ENCODE results near the gene RGS2.

The RGS2 gene

DNA sequence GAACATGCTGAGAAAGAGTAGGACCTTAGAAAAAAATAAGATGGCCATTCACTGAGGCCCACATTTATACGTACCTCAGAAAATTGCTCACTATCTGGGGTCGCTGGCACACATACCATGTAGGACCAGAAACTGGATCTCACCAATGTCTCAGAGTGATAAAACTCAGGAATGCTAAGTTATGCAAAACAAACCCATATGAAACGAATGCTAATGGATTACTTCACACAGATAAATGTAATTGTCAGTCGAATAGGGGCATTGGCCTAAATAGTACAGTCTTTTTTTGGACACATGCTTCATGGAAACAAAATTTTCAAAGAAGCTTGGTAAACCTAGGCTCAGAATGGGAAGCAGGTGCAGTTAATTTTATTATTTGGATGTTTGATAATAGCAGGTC, 32.6 kb upstream of the RGS2 start:
- Histone ChIP-seq H3K9me2 (replicated peaks; ENCODE audit: insufficient read depth, low read length) (no peaks in the 10 kb centered on the region), H3K27me3 (replicated peaks; ENCODE audit: insufficient read depth, low read length) (no peaks in the 10 kb centered on the region), H3F3A (ENCODE audit: insufficient read depth, low read length) (no peaks in the 10 kb centered on the region), H3K9ac (ENCODE audit: low read length) (no peak overlapping the region), H2AFZ (ENCODE audit: low read length) (no peak overlapping the region), H3K4me1 (ENCODE audit: low read length) (no peaks in the 10 kb centered on the region), H3K79me2 (ENCODE audit: low read length) (no peaks in the 10 kb centered on the region), H3K9me3 (replicated peaks; ENCODE audit: insufficient read depth, low read length) (no peaks in the 10 kb centered on the region), H3K4me2 (ENCODE audit: low read depth, low read length) (no peak overlapping the region), H3K27ac (ENCODE audit: low read length) (no peak overlapping the region), H3K4me3 (ENCODE audit: low read length) (no peak overlapping the region), H4K20me1 (ENCODE audit: insufficient read depth, low read length) (no peaks in the 10 kb centered on the region), H3K36me3 (replicated peaks; ENCODE audit: insufficient read depth, low read length) (no peaks in the 10 kb centered on the region)
- no peak for DNase-seq
- TF ChIP-seq EZH2phosphoT487 (IDR thresholded peaks at IDR 0.05; ENCODE audit: low read length) (no peak), EZH2 (optimal IDR thresholded peaks at IDR 0.05; ENCODE audit: low read depth, low read length) (no peak)
- TF ChIP-seq, protein P1, sequence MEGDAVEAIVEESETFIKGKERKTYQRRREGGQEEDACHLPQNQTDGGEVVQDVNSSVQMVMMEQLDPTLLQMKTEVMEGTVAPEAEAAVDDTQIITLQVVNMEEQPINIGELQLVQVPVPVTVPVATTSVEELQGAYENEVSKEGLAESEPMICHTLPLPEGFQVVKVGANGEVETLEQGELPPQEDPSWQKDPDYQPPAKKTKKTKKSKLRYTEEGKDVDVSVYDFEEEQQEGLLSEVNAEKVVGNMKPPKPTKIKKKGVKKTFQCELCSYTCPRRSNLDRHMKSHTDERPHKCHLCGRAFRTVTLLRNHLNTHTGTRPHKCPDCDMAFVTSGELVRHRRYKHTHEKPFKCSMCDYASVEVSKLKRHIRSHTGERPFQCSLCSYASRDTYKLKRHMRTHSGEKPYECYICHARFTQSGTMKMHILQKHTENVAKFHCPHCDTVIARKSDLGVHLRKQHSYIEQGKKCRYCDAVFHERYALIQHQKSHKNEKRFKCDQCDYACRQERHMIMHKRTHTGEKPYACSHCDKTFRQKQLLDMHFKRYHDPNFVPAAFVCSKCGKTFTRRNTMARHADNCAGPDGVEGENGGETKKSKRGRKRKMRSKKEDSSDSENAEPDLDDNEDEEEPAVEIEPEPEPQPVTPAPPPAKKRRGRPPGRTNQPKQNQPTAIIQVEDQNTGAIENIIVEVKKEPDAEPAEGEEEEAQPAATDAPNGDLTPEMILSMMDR (IDR thresholded peaks at IDR 0.05; ENCODE audit: low read length): no peak

DNA sequence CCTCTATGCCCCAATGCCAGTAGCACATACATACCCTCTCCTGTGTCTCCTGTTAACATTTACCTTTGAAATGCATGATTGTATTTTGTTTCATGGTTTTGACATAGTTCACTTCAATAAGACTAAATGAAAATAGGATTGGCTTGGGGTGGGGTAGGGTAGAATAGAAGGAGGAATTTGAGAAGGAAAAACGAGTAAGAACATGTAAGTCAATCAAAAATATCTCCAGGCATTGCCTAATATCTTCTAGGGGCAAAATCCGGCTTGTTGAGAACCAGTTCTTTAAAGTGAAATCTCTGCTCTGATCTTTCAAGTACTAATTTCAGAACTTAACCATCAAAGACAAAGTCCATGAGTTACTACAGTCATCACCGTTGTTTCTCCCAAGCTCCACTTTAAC, 31.8 kb upstream of the RGS2 start:
- H3K4me1 ChIP-seq (ENCODE audit: low read length): no peaks in the 10 kb centered on the region
- H2AFZ ChIP-seq (ENCODE audit: low read length): no peak overlapping the region
- no peak overlapping the region for H3K4me2 ChIP-seq (ENCODE audit: low read depth, low read length)
- H3K27me3 ChIP-seq (replicated peaks; ENCODE audit: insufficient read depth, low read length): no peaks in the 10 kb centered on the region
- no peak overlapping the region for H3K27ac ChIP-seq (ENCODE audit: low read length)
- no peak overlapping the region for H3K4me3 ChIP-seq (ENCODE audit: low read length)
- H3K36me3 ChIP-seq (replicated peaks; ENCODE audit: insufficient read depth, low read length): no peaks in the 10 kb centered on the region
- no peaks in the 10 kb centered on the region for H4K20me1 ChIP-seq (ENCODE audit: insufficient read depth, low read length)
- H3K9me3 ChIP-seq (replicated peaks; ENCODE audit: insufficient read depth, low read length): no peaks in the 10 kb centered on the region
- no peak for DNase-seq
- no peaks in the 10 kb centered on the region for H3K79me2 ChIP-seq (ENCODE audit: low read length)
- TF ChIP-seq, protein P1 (IDR thresholded peaks at IDR 0.05; ENCODE audit: low read length): no peak
- TF ChIP-seq EZH2phosphoT487 (IDR thresholded peaks at IDR 0.05; ENCODE audit: low read length): no peak
- TF ChIP-seq EZH2 (optimal IDR thresholded peaks at IDR 0.05; ENCODE audit: low read depth, low read length): no peak
- H3F3A ChIP-seq (ENCODE audit: insufficient read depth, low read length): no peaks in the 10 kb centered on the region
- H3K9ac ChIP-seq (ENCODE audit: low read length): no peak overlapping the region
- no peaks in the 10 kb centered on the region for H3K9me2 ChIP-seq (replicated peaks; ENCODE audit: insufficient read depth, low read length)

DNA sequence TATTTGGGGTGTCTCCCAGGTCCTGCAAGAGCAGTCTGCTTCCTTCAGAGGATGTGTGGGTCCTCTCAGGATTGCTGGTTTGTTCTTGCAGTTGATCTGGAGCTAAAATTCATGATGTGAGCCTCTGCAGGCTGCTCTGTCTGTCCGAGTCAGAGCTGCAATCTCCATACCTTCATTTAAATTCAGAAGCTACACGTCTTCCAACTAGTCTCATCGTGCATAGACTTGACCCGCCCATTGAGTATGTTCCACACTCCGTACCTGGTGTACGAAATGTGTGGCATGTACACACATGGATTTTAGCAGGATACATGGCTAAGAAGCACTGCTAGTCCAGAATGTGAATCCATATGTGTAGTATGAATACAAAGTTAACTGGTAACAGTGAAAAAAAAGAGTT, 25.0 kb upstream of the RGS2 start:
- Histone ChIP-seq H3K9me3 (replicated peaks; ENCODE audit: insufficient read depth, low read length) (no peaks in the 10 kb centered on the region), H3K4me2 (ENCODE audit: low read depth, low read length) (no peak overlapping the region), H3K9me2 (replicated peaks; ENCODE audit: insufficient read depth, low read length) (no peaks in the 10 kb centered on the region), H3K9ac (ENCODE audit: low read length) (no peak overlapping the region), H3F3A (ENCODE audit: insufficient read depth, low read length) (no peaks in the 10 kb centered on the region), H3K4me3 (ENCODE audit: low read length) (no peak overlapping the region), H3K79me2 (ENCODE audit: low read length) (no peaks in the 10 kb centered on the region), H2AFZ (ENCODE audit: low read length) (no peak overlapping the region), H3K27ac (ENCODE audit: low read length) (no peak overlapping the region), H4K20me1 (ENCODE audit: insufficient read depth, low read length) (no peaks in the 10 kb centered on the region), H3K36me3 (replicated peaks; ENCODE audit: insufficient read depth, low read length) (no peaks in the 10 kb centered on the region), H3K4me1 (ENCODE audit: low read length) (no peaks in the 10 kb centered on the region), H3K27me3 (replicated peaks; ENCODE audit: insufficient read depth, low read length) (no peaks in the 10 kb centered on the region)
- no peak for TF ChIP-seq EZH2phosphoT487 (IDR thresholded peaks at IDR 0.05; ENCODE audit: low read length)
- DNase-seq: no peak

DNA sequence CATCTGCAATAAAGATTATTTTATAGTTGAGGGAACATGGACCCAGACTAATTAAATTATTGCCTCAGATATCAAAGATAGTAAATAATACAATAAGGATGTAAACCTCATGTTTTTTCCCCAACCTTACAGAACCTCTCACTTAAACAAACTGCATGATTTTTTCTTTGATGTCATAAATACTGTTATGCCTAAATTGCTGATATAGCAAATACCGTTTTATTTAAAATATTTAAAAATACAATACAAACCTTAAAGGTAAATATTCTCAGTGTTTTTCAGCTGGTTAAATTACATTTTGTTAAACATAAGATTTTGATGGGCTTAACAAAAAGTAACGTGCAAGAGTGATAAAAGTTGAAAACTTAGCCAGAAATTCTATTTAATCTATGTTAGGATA, 24.4 kb upstream of the RGS2 start:
- no peak overlapping the region for H2AFZ ChIP-seq (ENCODE audit: low read length)
- no peaks in the 10 kb centered on the region for H3K9me2 ChIP-seq (replicated peaks; ENCODE audit: insufficient read depth, low read length)
- H3K27me3 ChIP-seq (replicated peaks; ENCODE audit: insufficient read depth, low read length): no peaks in the 10 kb centered on the region
- DNase-seq: no peak
- no peaks in the 10 kb centered on the region for H3K4me1 ChIP-seq (ENCODE audit: low read length)
- H3K9me3 ChIP-seq (replicated peaks; ENCODE audit: insufficient read depth, low read length): no peaks in the 10 kb centered on the region
- H3K79me2 ChIP-seq (ENCODE audit: low read length): no peaks in the 10 kb centered on the region
- H3F3A ChIP-seq (ENCODE audit: insufficient read depth, low read length): no peaks in the 10 kb centered on the region
- no peak overlapping the region for H3K4me2 ChIP-seq (ENCODE audit: low read depth, low read length)
- no peak overlapping the region for H3K9ac ChIP-seq (ENCODE audit: low read length)
- H3K27ac ChIP-seq (ENCODE audit: low read length): no peak overlapping the region
- no peak overlapping the region for H3K4me3 ChIP-seq (ENCODE audit: low read length)
- TF ChIP-seq EZH2 (optimal IDR thresholded peaks at IDR 0.05; ENCODE audit: low read depth, low read length): no peak
- TF ChIP-seq, protein P1 (IDR thresholded peaks at IDR 0.05; ENCODE audit: low read length): no peak
- no peak for TF ChIP-seq EZH2phosphoT487 (IDR thresholded peaks at IDR 0.05; ENCODE audit: low read length)
- H3K36me3 ChIP-seq (replicated peaks; ENCODE audit: insufficient read depth, low read length): no peaks in the 10 kb centered on the region
- H4K20me1 ChIP-seq (ENCODE audit: insufficient read depth, low read length): no peaks in the 10 kb centered on the region
